Hepatocyte (in vitro differentiated cells): Measurements from ENCODE around the gene HPSE2. TPM values are rescaled to one million over a fixed set of nuclear protein-coding genes. Genes with fewer than 3 reads are reported as not detected.

ENCODE experiments used
- DNase-seq: peaks from one replicate; pipeline ENCODE4 v3.0.0-alpha.2; 2016; ENCODE audit warnings: low spot score
- H2AFZ ChIP-seq: fragments of 200-600 bp; sonication (generic); 2 replicates; pipeline ENCODE4 v1.6.0; 2016; ENCODE audit warnings: antibody characterized with exemption, mild to moderate bottlenecking
- H3K27ac ChIP-seq: fragments of 200-600 bp; sonication (generic); 2 replicates; pipeline ENCODE4 v1.5.1; 2016; ENCODE audit warnings: mild to moderate bottlenecking
- H3K27me3 ChIP-seq: fragments of 200-600 bp; sonication (generic); 2 replicates; pipeline ENCODE4 v1.6.1; 2016
- H3K36me3 ChIP-seq: fragments of 200-600 bp; sonication (generic); replicated peaks from 2 replicates; pipeline ENCODE4 v1.5.1; 2016; ENCODE audit warnings: low read depth; ENCODE audit not compliant: insufficient read depth
- H3K4me1 ChIP-seq: fragments of 200-600 bp; sonication (generic); 2 replicates; pipeline ENCODE4 v1.5.1; 2016; ENCODE audit warnings: mild to moderate bottlenecking, moderate library complexity; ENCODE audit not compliant: insufficient read depth
- H3K4me2 ChIP-seq: fragments of 200-600 bp; sonication (generic); 2 replicates; pipeline ENCODE4 v1.6.0; 2016
- H3K4me3 ChIP-seq: fragments of 200-600 bp; sonication (generic); 2 replicates; pipeline ENCODE4 v1.5.1; 2016; ENCODE audit warnings: mild to moderate bottlenecking
- H3K79me2 ChIP-seq: fragments of 200-600 bp; sonication (generic); 2 replicates; pipeline ENCODE4 v1.6.0; 2017; ENCODE audit warnings: mild to moderate bottlenecking
- H3K9me2 ChIP-seq: fragments of 200-600 bp; sonication (generic); replicated peaks from 2 replicates; pipeline ENCODE4 v1.6.0; 2017; ENCODE audit warnings: mild to moderate bottlenecking; ENCODE audit not compliant: insufficient read depth
- H3K9me3 ChIP-seq: fragments of 200-600 bp; sonication (generic); 2 replicates; pipeline ENCODE4 v1.5.1; 2016; ENCODE audit warnings: low read depth, mild to moderate bottlenecking
- H4K20me1 ChIP-seq: fragments of 200-600 bp; sonication (generic); 2 replicates; pipeline ENCODE4 v1.6.0; 2016; ENCODE audit warnings: mild to moderate bottlenecking; ENCODE audit not compliant: insufficient read depth, poor library complexity, severe bottlenecking
- EZH2 ChIP-seq: fragments of 200-600 bp; sonication (generic); IDR thresholded peaks from 2 replicates; pipeline ENCODE4 v1.6.1; 2016; ENCODE audit warnings: antibody characterized with exemption, mild to moderate bottlenecking, borderline replicate concordance
- EZH2phosphoT487 ChIP-seq: fragments of 200-600 bp; sonication (generic); IDR thresholded peaks from one replicate; pipeline ENCODE4 v1.6.1; 2018; ENCODE audit warnings: antibody characterized with exemption, mild to moderate bottlenecking, low read depth, moderate library complexity; ENCODE audit not compliant: unreplicated experiment, severe bottlenecking
- WGBS: methylation state at CpG from one replicate; pipeline ENCODE4 v1.1.6; 2016; ENCODE audit warnings: low lambda C conversion rate; ENCODE audit errors: missing lambda C conversion rate; 5-methylcytosine and 5-hydroxymethylcytosine counted together
- polyA plus RNA-seq: library from polyadenylated mRNA; unstranded; fragments of >200 nt; fragmentation: Nextera tagmentation; extraction: Ambion mirVana; gene quantifications from 2 replicates; pipeline ENCODE4 v1.2.1, GENCODE V29; 2016
- total RNA-seq: library from RNA; depleted of rRNA; stranded (reverse); fragments of >200 nt; gene quantifications from 2 replicates; pipeline ENCODE4 v1.2.3, GENCODE V29; 2014
- TF ChIP-seq, protein P1 (sequence below): fragments of 200-600 bp; sonication (generic); IDR thresholded peaks from 2 replicates; pipeline ENCODE4 v1.5.1; 2016; ENCODE audit warnings: antibody characterized with exemption, mild to moderate bottlenecking; ENCODE audit not compliant: poor library complexity

The HPSE2 gene
- total and polyA plus RNA-seq, 2 experiments from 2014 or later = 3.7 to 5.7 TPM

DNA sequence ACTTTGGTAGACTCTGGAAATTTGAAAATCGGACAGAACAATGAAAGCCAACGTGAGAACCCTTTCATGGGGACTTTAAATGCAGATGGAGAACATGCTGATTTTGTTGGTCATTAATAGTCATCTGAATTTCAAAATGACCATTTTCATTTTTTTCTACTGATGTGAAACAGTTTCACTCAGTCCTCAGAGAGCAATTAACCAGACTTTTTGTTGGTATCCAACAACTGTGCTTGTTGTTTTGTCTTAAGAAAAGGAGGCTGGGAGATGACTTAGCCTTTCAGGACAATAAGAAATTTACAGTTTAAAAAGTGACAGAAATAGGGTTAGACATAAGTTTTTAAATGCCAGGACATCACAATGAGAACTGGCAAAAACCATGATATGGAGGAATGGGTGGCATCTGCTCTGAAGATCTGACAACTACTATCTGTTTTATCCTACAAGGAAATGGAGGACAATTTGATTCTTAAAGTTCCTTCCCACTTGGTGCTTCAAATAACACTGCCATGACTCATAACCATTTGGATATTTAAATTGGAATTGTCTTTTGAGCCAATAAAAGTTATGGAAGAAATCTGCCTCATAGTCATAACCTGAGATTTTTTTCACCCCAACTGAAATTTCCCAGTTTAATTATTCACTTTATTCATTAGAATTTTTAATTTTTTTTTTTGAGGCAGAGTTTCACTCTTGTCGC lies 701.8 kb downstream of the HPSE2 start:
- H3K36me3 ChIP-seq = no peaks in the 10 kb centered on the region
- H3K79me2 ChIP-seq = no peaks in the 10 kb centered on the region
- 91% methylated on average over 3 of the region's 3 CpGs for WGBS
- H3K9me3 ChIP-seq = no peaks in the 10 kb centered on the region
- no peaks in the 10 kb centered on the region for H4K20me1 ChIP-seq
- H3K9me2 ChIP-seq = no peaks in the 10 kb centered on the region
- H3K27me3 ChIP-seq = no peaks in the 10 kb centered on the region
- no peak overlapping the region for H3K27ac ChIP-seq
- H3K4me1 ChIP-seq = no peaks in the 10 kb centered on the region
- TF ChIP-seq, protein P1, sequence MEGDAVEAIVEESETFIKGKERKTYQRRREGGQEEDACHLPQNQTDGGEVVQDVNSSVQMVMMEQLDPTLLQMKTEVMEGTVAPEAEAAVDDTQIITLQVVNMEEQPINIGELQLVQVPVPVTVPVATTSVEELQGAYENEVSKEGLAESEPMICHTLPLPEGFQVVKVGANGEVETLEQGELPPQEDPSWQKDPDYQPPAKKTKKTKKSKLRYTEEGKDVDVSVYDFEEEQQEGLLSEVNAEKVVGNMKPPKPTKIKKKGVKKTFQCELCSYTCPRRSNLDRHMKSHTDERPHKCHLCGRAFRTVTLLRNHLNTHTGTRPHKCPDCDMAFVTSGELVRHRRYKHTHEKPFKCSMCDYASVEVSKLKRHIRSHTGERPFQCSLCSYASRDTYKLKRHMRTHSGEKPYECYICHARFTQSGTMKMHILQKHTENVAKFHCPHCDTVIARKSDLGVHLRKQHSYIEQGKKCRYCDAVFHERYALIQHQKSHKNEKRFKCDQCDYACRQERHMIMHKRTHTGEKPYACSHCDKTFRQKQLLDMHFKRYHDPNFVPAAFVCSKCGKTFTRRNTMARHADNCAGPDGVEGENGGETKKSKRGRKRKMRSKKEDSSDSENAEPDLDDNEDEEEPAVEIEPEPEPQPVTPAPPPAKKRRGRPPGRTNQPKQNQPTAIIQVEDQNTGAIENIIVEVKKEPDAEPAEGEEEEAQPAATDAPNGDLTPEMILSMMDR = no peak
- no peak for TF ChIP-seq EZH2phosphoT487
- no peak overlapping the region for H3K4me2 ChIP-seq
- H3K4me3 ChIP-seq = no peak overlapping the region
- no peak overlapping the region for H2AFZ ChIP-seq
- no peak for DNase-seq

DNA sequence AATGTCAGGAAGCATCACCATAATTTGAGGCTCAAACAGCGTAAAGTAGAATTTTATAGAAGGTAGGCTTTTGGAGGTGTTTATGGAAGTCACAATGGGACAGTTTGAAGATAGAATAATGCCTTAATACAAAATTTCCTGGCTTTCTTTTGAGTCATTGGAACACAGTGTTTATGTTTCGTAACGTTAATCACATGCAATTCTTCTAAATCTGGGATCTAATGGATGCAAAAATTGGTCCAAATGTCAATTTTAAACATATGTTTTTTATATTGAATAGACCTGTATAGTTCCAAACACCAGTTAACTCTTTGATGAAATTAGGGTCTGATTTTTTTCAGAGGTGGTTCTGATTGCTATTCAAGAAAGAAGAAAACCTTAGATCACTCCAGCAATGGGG lies 702.4 kb downstream of the HPSE2 start:
- Histone ChIP-seq H3K27ac (no peak overlapping the region), H3K4me3 (no peak overlapping the region), H4K20me1 (no peaks in the 10 kb centered on the region), H3K4me2 (no peak overlapping the region), H3K27me3 (no peaks in the 10 kb centered on the region), H3K9me2 (no peaks in the 10 kb centered on the region), H3K4me1 (no peaks in the 10 kb centered on the region), H3K79me2 (no peaks in the 10 kb centered on the region), H3K9me3 (no peaks in the 10 kb centered on the region), H3K36me3 (no peaks in the 10 kb centered on the region), H2AFZ (no peak overlapping the region)
- TF ChIP-seq, protein P1 = no peak
- no peak for TF ChIP-seq EZH2phosphoT487
- no peak for TF ChIP-seq EZH2
- no peak for DNase-seq
- WGBS = 47% methylated on average over 3 of the region's 3 CpGs

DNA sequence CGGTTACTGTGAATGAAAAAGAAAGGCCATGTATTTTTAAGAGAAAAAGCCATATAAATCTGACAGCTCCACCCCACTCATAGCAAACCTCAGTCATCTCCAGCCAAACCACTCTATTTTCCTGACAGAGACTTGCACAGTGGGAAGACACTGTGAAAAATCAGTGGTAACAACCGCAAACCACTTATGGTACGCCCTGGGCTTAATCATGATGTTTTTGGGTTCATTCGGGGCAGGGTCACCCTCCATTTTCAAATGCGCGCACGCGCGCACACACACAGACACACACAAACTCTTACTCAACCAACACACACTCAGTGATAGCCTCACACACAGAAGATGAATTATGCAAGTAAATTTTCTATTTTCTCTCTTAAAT lies 706.9 kb downstream of the HPSE2 start:
- WGBS = 97% methylated on average over 9 of the region's 9 CpGs

More for the DNA sequence above, 706.9 kb downstream of the HPSE2 start:
- Histone ChIP-seq H3K9me3 (no peaks in the 10 kb centered on the region), H3K4me1 (no peaks in the 10 kb centered on the region), H4K20me1 (no peaks in the 10 kb centered on the region), H3K9me2 (no peaks in the 10 kb centered on the region), H3K27me3 (no peaks in the 10 kb centered on the region), H3K4me2 (no peak overlapping the region), H3K4me3 (no peak overlapping the region), H2AFZ (no peak overlapping the region), H3K36me3 (no peaks in the 10 kb centered on the region), H3K79me2 (no peaks in the 10 kb centered on the region), H3K27ac (no peak overlapping the region)
- DNase-seq = no peak
- no peak for TF ChIP-seq EZH2
- TF ChIP-seq, protein P1 = no peak
- no peak for TF ChIP-seq EZH2phosphoT487
